ENCODE results near the gene ARHGAP25. TPM values are rescaled to one million over a fixed set of nuclear protein-coding genes. Genes with fewer than 3 reads are reported as not detected.

The ARHGAP25 gene
- polyA plus RNA-seq, 1 donor (not counting 4 experiments of a cell fraction or from before 2014, with no cell fraction given), result 25.3 TPM

DNA sequence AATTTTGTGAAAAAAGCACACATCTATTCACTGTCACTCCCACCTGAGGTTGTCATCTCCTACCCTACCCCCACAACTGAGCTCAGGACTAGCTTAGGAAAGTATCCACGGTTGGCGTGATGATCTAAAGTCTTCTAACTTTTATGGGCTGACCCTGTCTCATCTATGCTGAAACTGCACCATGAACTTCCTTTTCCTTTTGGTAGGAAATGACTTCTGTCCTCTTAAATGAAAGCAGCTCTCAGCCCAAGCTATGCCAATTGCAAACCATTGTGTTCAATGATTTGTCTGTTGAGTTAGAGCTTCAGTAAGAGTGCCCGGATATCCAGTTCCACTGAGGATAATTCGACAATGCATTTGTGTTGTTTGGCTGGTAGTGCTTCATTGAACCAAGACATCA lies 52.7 kb downstream of the ARHGAP25 start:
- Histone ChIP-seq H2AFZ (ENCODE audit: control insufficient read depth, low read length) (no peak overlapping the region), H3K27ac (ENCODE audit: control insufficient read depth, insufficient read depth, low read length) (no peak overlapping the region), H3K4me2 (ENCODE audit: control insufficient read depth, extremely low read depth, insufficient read depth, low read depth, low read length) (no peak overlapping the region), H3K4me3 (ENCODE audit: control insufficient read depth in 2 of 3, extremely low read depth in 1 of 3, insufficient read depth in 2 of 3, low read depth in 1 of 3, low read length in 3 of 3) (no peak overlapping the region), H3K9me3 (ENCODE audit: control insufficient read depth, low read depth, low read length) (no peaks in the 10 kb centered on the region), H3K4me1 (ENCODE audit: control insufficient read depth, extremely low read depth, insufficient read depth, low read length) (peaks cover 18% of the 10 kb centered on the region), H3K27me3 (ENCODE audit: control insufficient read depth, extremely low read depth, insufficient read depth, low read length) (no peaks in the 10 kb centered on the region), H3K9ac (ENCODE audit: control insufficient read depth, extremely low read depth, insufficient read depth, low read length) (no peak overlapping the region), H3K79me2 (ENCODE audit: control insufficient read depth, insufficient read depth, low read length) (no peaks in the 10 kb centered on the region), H3K36me3 (ENCODE audit: control insufficient read depth in 2 of 2, extremely low read depth in 1 of 2, insufficient read depth in 2 of 2, low read length in 2 of 2) (no peaks in the 10 kb centered on the region), H3K9me1 (ENCODE audit: control insufficient read depth, extremely low read depth, insufficient read depth, low read length) (no peaks in the 10 kb centered on the region), H4K20me1 (ENCODE audit: control insufficient read depth, extremely low read depth, insufficient read depth, low read length) (no peaks in the 10 kb centered on the region)
- dilution Hi-C loops (cut with MboI; ENCODE audit: extremely low pct_ligation_motif_present, low sequenced_read_pairs), result no loop called here
- no peak for FAIRE-seq
- DNase-seq (ENCODE audit: low read depth, low spot score), result no peak
- TF ChIP-seq, protein P1, sequence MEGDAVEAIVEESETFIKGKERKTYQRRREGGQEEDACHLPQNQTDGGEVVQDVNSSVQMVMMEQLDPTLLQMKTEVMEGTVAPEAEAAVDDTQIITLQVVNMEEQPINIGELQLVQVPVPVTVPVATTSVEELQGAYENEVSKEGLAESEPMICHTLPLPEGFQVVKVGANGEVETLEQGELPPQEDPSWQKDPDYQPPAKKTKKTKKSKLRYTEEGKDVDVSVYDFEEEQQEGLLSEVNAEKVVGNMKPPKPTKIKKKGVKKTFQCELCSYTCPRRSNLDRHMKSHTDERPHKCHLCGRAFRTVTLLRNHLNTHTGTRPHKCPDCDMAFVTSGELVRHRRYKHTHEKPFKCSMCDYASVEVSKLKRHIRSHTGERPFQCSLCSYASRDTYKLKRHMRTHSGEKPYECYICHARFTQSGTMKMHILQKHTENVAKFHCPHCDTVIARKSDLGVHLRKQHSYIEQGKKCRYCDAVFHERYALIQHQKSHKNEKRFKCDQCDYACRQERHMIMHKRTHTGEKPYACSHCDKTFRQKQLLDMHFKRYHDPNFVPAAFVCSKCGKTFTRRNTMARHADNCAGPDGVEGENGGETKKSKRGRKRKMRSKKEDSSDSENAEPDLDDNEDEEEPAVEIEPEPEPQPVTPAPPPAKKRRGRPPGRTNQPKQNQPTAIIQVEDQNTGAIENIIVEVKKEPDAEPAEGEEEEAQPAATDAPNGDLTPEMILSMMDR (optimal IDR thresholded peaks at IDR 0.05 in 1 of 3, IDR thresholded peaks at IDR 0.05 in 1 of 3, conservative IDR thresholded peaks at IDR 0.05 in 1 of 3; ENCODE audit: extremely low read depth in 1 of 3, insufficient read depth in 2 of 3, low read length in 3 of 3), result no peak
- no peak for TF ChIP-seq EZH2 (IDR thresholded peaks at IDR 0.05; ENCODE audit: low read length)

DNA sequence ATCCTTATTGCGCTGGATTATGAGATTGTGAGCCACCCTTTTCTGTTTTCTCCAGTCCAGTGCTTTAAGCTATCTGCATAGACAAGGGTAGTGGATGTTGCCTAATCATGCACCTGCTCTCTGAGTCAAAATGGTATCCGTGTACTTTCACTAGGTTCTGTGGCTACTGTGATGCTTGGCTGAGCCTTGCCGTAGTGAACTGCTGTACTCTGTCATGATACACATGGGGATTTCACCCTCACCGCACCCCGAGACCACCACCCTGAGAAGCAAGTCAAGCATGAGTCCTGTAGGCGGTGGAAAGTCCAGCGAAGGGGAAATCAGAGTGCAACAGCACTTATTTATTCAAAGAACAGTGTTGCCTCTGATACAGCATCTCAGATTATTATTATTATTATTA lies 55.0 kb downstream of the ARHGAP25 start:
- H3K27me3 ChIP-seq (ENCODE audit: control insufficient read depth, extremely low read depth, insufficient read depth, low read length), result no peaks in the 10 kb centered on the region
- no peaks in the 10 kb centered on the region for H3K9me1 ChIP-seq (ENCODE audit: control insufficient read depth, extremely low read depth, insufficient read depth, low read length)
- no peak overlapping the region for H2AFZ ChIP-seq (ENCODE audit: control insufficient read depth, low read length)
- H3K36me3 ChIP-seq (ENCODE audit: control insufficient read depth in 2 of 2, extremely low read depth in 1 of 2, insufficient read depth in 2 of 2, low read length in 2 of 2), result no peaks in the 10 kb centered on the region
- DNase-seq (ENCODE audit: low read depth, low spot score), result no peak
- dilution Hi-C loops (cut with MboI; ENCODE audit: extremely low pct_ligation_motif_present, low sequenced_read_pairs), result no loop called here
- H3K4me3 ChIP-seq (ENCODE audit: control insufficient read depth in 2 of 3, extremely low read depth in 1 of 3, insufficient read depth in 2 of 3, low read depth in 1 of 3, low read length in 3 of 3), result no peak overlapping the region
- H3K4me2 ChIP-seq (ENCODE audit: control insufficient read depth, extremely low read depth, insufficient read depth, low read depth, low read length), result no peak overlapping the region
- no peaks in the 10 kb centered on the region for H4K20me1 ChIP-seq (ENCODE audit: control insufficient read depth, extremely low read depth, insufficient read depth, low read length)
- H3K27ac ChIP-seq (ENCODE audit: control insufficient read depth, insufficient read depth, low read length), result no peak overlapping the region
- no peak overlapping the region for H3K9ac ChIP-seq (ENCODE audit: control insufficient read depth, extremely low read depth, insufficient read depth, low read length)
- peak; percentile 55 for FAIRE-seq
- TF ChIP-seq EZH2 (IDR thresholded peaks at IDR 0.05; ENCODE audit: low read length), result no peak
- TF ChIP-seq, protein P1 (optimal IDR thresholded peaks at IDR 0.05 in 1 of 3, IDR thresholded peaks at IDR 0.05 in 1 of 3, conservative IDR thresholded peaks at IDR 0.05 in 1 of 3; ENCODE audit: extremely low read depth in 1 of 3, insufficient read depth in 2 of 3, low read length in 3 of 3), result no peak
- no peaks in the 10 kb centered on the region for H3K79me2 ChIP-seq (ENCODE audit: control insufficient read depth, insufficient read depth, low read length)
- peaks cover 20% of the 10 kb centered on the region for H3K4me1 ChIP-seq (ENCODE audit: control insufficient read depth, extremely low read depth, insufficient read depth, low read length)
- H3K9me3 ChIP-seq (ENCODE audit: control insufficient read depth, low read depth, low read length), result no peaks in the 10 kb centered on the region

All from keratinocyte (primary cell).